GM12891 (cell line): ENCODE data around the gene SUMO4.

Source experiments
- POLR2A ChIP-seq: IDR thresholded peaks from 2 replicates; pipeline ENCODE4 v1.6.1; 2011; ENCODE audit warnings: low read depth, low read length, control low read depth
- POLR2AphosphoS5 ChIP-seq: IDR thresholded peaks from 2 replicates; pipeline ENCODE4 v1.6.1; 2011; ENCODE audit warnings: low read depth, low read length, control low read depth
- TAF1 ChIP-seq: IDR thresholded peaks from 2 replicates; pipeline ENCODE4 v1.6.1; 2011; ENCODE audit warnings: low read depth, low read length, control low read depth

- no peak for TF ChIP-seq POLR2AphosphoS5
- no peak for TF ChIP-seq POLR2A
- TF ChIP-seq TAF1, result no peak
Observed at GRCh38 chr6:149389509-149390297, 10.4 kb upstream of the SUMO4 start.
